HEK293 (cell line): ENCODE data around the gene RBM42.

Experiments used
- GLIS2 ChIP-seq: fragments of 450-650 bp; formaldehyde crosslinking; IDR thresholded peaks from 2 replicates; pipeline ENCODE4 v1.5.1; 2016; ENCODE audit warnings: missing biosample characterization, missing genetic modification characterization
- KLF1 ChIP-seq: fragments of 450-650 bp; formaldehyde crosslinking; IDR thresholded peaks from 2 replicates; pipeline ENCODE4 v1.5.1; 2016; ENCODE audit warnings: missing biosample characterization, missing genetic modification characterization
- ZBTB10 ChIP-seq: fragments of 450-650 bp; formaldehyde crosslinking; IDR thresholded peaks from 2 replicates; pipeline ENCODE4 v1.5.1; 2016; ENCODE audit warnings: missing biosample characterization, missing genetic modification characterization
- ZBTB11 ChIP-seq: fragments of 450-650 bp; formaldehyde crosslinking; conservative IDR thresholded peaks from 2 replicates; pipeline ENCODE4 v1.5.1; 2016; ENCODE audit warnings: low read depth, missing biosample characterization, missing genetic modification characterization
- ZBTB7A ChIP-seq: fragments of 450-650 bp; formaldehyde crosslinking; IDR thresholded peaks from 2 replicates; pipeline ENCODE4 v1.5.1; 2016; ENCODE audit warnings: low read depth, missing biosample characterization, missing genetic modification characterization
- ZFHX2 ChIP-seq: fragments of 450-650 bp; formaldehyde crosslinking; conservative IDR thresholded peaks from 2 replicates; pipeline ENCODE4 v1.5.1; 2016; ENCODE audit warnings: missing biosample characterization, missing genetic modification characterization
- ZNF138 ChIP-seq: fragments of 450-650 bp; formaldehyde crosslinking; IDR thresholded peaks from 2 replicates; pipeline ENCODE4 v1.5.1; 2016; ENCODE audit warnings: missing biosample characterization, missing genetic modification characterization, borderline replicate concordance
- ZNF18 ChIP-seq: fragments of 450-650 bp; formaldehyde crosslinking; IDR thresholded peaks from 2 replicates; pipeline ENCODE4 v1.5.1; 2016; ENCODE audit warnings: missing biosample characterization, missing genetic modification characterization
- ZNF24 ChIP-seq: fragments of 450-650 bp; formaldehyde crosslinking; IDR thresholded peaks from 2 replicates; pipeline ENCODE4 v1.5.1; 2016; ENCODE audit warnings: missing biosample characterization, missing genetic modification characterization
- ZNF350 ChIP-seq: fragments of 450-650 bp; formaldehyde crosslinking; IDR thresholded peaks from 2 replicates; pipeline ENCODE4 v1.5.0; 2017; ENCODE audit warnings: missing biosample characterization, mild to moderate bottlenecking, missing genetic modification characterization
- ZNF423 ChIP-seq: fragments of 450-650 bp; formaldehyde crosslinking; IDR thresholded peaks from 2 replicates; pipeline ENCODE4 v1.5.1; 2016; ENCODE audit warnings: missing biosample characterization, missing genetic modification characterization
- ZNF426 ChIP-seq: fragments of 450-650 bp; formaldehyde crosslinking; IDR thresholded peaks from 2 replicates; pipeline ENCODE4 v1.5.1; 2017; ENCODE audit warnings: missing biosample characterization, missing genetic modification characterization, mild to moderate bottlenecking, inconsistent platforms, moderate library complexity
- ZNF571 ChIP-seq: fragments of 450-650 bp; formaldehyde crosslinking; IDR thresholded peaks from 2 replicates; pipeline ENCODE4 v1.5.0; 2017; ENCODE audit warnings: missing biosample characterization, missing genetic modification characterization
- ZNF626 ChIP-seq: fragments of 450-650 bp; sonication (Bioruptor Pico); formaldehyde crosslinking; IDR thresholded peaks from 2 replicates; pipeline ENCODE4 v1.5.1; 2018; ENCODE audit warnings: missing biosample characterization, missing genetic modification characterization, inconsistent platforms
- ZNF639 ChIP-seq: fragments of 450-650 bp; formaldehyde crosslinking; IDR thresholded peaks from 2 replicates; pipeline ENCODE4 v1.5.1; 2016; ENCODE audit warnings: missing biosample characterization, missing genetic modification characterization
- ZNF645 ChIP-seq: fragments of 450-650 bp; formaldehyde crosslinking; IDR thresholded peaks from 2 replicates; pipeline ENCODE4; 2016; ENCODE audit warnings: missing biosample characterization, missing genetic modification characterization
- ZNF785 ChIP-seq: fragments of 450-650 bp; formaldehyde crosslinking; IDR thresholded peaks from 2 replicates; pipeline ENCODE4 v1.5.1; 2016; ENCODE audit warnings: missing biosample characterization, missing genetic modification characterization
- ZNF830 ChIP-seq: fragments of 450-650 bp; IDR thresholded peaks from 2 replicates; pipeline ENCODE4 v1.5.0; 2018; ENCODE audit warnings: missing biosample characterization, missing genetic modification characterization, low read depth, mild to moderate bottlenecking, moderate library complexity
- ZNF843 ChIP-seq: fragments of 450-650 bp; formaldehyde crosslinking; IDR thresholded peaks from 2 replicates; pipeline ENCODE4 v1.5.1; 2016; ENCODE audit warnings: missing biosample characterization, missing genetic modification characterization
- TF ChIP-seq, protein P1 (sequence below): fragments of 450-650 bp; formaldehyde crosslinking; IDR thresholded peaks from 2 replicates; pipeline ENCODE4 v1.5.1; 2016; ENCODE audit warnings: missing biosample characterization, missing genetic modification characterization
- TF ChIP-seq, protein P2 (sequence below): fragments of 450-650 bp; formaldehyde crosslinking; IDR thresholded peaks from 2 replicates; pipeline ENCODE4 v1.5.1; 2016; ENCODE audit warnings: missing biosample characterization, missing genetic modification characterization
- TF ChIP-seq, protein P3 (sequence below): fragments of 450-650 bp; formaldehyde crosslinking; IDR thresholded peaks from 2 replicates; pipeline ENCODE4 v1.5.1; 2016; ENCODE audit warnings: missing biosample characterization, missing genetic modification characterization, borderline replicate concordance

RBM42 gene

GRCh38 chr19:35643255-35644205, 14.7 kb downstream of the RBM42 start (continued):
- TF ChIP-seq ZBTB11 (tag by site-specific recombination) (peak; percentile 92), ZFHX2 (tag by site-specific recombination) (peak; percentile 78), ZNF571 (tag by site-specific recombination) (no peak), ZNF24 (tag by site-specific recombination) (peak; percentile 98), ZNF350 (tag by site-specific recombination) (no peak), ZNF785 (peak; percentile 70), KLF1 (tag by site-specific recombination) (peak; percentile 95), GLIS2 (tag by site-specific recombination) (peak; percentile 98), ZNF423 (tag by site-specific recombination) (peak; percentile 58), ZBTB10 (tag by site-specific recombination) (peak; percentile 92), ZNF843 (tag by site-specific recombination) (peak; percentile 89), ZNF138 (tag by site-specific recombination) (no peak), ZNF626 (tag by site-specific recombination) (no peak), ZNF645 (tag by site-specific recombination) (peak; percentile 94), ZBTB7A (tag by site-specific recombination) (peak; percentile 97), ZNF639 (tag by site-specific recombination) (peak; percentile 92), ZNF426 (tag by site-specific recombination) (no peak), ZNF830 (tag by site-specific recombination) (no peak), ZNF18 (tag by site-specific recombination) (peak; percentile 54)
- TF ChIP-seq, protein P1, sequence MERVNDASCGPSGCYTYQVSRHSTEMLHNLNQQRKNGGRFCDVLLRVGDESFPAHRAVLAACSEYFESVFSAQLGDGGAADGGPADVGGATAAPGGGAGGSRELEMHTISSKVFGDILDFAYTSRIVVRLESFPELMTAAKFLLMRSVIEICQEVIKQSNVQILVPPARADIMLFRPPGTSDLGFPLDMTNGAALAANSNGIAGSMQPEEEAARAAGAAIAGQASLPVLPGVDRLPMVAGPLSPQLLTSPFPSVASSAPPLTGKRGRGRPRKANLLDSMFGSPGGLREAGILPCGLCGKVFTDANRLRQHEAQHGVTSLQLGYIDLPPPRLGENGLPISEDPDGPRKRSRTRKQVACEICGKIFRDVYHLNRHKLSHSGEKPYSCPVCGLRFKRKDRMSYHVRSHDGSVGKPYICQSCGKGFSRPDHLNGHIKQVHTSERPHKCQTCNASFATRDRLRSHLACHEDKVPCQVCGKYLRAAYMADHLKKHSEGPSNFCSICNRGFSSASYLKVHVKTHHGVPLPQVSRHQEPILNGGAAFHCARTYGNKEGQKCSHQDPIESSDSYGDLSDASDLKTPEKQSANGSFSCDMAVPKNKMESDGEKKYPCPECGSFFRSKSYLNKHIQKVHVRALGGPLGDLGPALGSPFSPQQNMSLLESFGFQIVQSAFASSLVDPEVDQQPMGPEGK (tag by site-specific recombination), result peak; percentile 99
- TF ChIP-seq, protein P2, sequence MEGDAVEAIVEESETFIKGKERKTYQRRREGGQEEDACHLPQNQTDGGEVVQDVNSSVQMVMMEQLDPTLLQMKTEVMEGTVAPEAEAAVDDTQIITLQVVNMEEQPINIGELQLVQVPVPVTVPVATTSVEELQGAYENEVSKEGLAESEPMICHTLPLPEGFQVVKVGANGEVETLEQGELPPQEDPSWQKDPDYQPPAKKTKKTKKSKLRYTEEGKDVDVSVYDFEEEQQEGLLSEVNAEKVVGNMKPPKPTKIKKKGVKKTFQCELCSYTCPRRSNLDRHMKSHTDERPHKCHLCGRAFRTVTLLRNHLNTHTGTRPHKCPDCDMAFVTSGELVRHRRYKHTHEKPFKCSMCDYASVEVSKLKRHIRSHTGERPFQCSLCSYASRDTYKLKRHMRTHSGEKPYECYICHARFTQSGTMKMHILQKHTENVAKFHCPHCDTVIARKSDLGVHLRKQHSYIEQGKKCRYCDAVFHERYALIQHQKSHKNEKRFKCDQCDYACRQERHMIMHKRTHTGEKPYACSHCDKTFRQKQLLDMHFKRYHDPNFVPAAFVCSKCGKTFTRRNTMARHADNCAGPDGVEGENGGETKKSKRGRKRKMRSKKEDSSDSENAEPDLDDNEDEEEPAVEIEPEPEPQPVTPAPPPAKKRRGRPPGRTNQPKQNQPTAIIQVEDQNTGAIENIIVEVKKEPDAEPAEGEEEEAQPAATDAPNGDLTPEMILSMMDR, result peak; percentile 86
- TF ChIP-seq, protein P3, sequence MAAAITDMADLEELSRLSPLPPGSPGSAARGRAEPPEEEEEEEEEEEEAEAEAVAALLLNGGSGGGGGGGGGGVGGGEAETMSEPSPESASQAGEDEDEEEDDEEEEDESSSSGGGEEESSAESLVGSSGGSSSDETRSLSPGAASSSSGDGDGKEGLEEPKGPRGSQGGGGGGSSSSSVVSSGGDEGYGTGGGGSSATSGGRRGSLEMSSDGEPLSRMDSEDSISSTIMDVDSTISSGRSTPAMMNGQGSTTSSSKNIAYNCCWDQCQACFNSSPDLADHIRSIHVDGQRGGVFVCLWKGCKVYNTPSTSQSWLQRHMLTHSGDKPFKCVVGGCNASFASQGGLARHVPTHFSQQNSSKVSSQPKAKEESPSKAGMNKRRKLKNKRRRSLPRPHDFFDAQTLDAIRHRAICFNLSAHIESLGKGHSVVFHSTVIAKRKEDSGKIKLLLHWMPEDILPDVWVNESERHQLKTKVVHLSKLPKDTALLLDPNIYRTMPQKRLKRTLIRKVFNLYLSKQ, result no peak
